IMR-90 (cell line): ENCODE results near the gene TM7SF2. TPM values are rescaled to one million over a fixed set of nuclear protein-coding genes. Genes with fewer than 3 reads are reported as not detected.

ENCODE experiments used
- ATAC-seq: fragments of 200-7000 bp; cut with Tn5 transposase; 2 replicates; pipeline ENCODE4 v1.9.1; 2020; ENCODE audit warnings: low read depth, mild to moderate bottlenecking, moderate library complexity
- BruUV-seq: library from RNA; stranded (reverse); fragments of 400-500 nt; replicated peaks from 2 replicates; lab custom pipeline; 2021; lab: Mats Ljungman, UMichigan
- CTCF ChIA-PET: fragments of 300-600 bp; formaldehyde crosslinking; extraction: SDS; loops from one replicate; lab custom pipeline; 2021; ENCODE audit warnings: antibody characterized with exemption; lab: Yijun Ruan, JAX
- POLR2A ChIA-PET: fragments of 300-600 bp; sonication (Branson Sonifier 250); formaldehyde crosslinking; loops from one replicate; lab custom pipeline; 2022; ENCODE audit warnings: antibody characterized with exemption; ENCODE audit not compliant: unreplicated experiment; lab: Charles Lee
- DNase-seq: peaks from one replicate; pipeline ENCODE4 v3.0.0; 2013
- H2AFZ ChIP-seq: replicated peaks from 2 replicates; pipeline ENCODE3; 2013; ENCODE audit warnings: low read length, mild to moderate bottlenecking; ENCODE audit not compliant: poor library complexity
- H2AK5ac ChIP-seq: 2 replicates; pipeline ENCODE4 v1.6.1; 2013; ENCODE audit warnings: low read depth, low read length, inconsistent platforms
- H2AK9ac ChIP-seq: replicated peaks from 2 replicates; pipeline ENCODE3; 2013; ENCODE audit warnings: mild to moderate bottlenecking, low read depth, low read length, moderate library complexity; ENCODE audit not compliant: poor library complexity
- H2BK120ac ChIP-seq: 2 replicates; pipeline ENCODE4 v1.6.1; 2013; ENCODE audit warnings: low read depth, low read length, inconsistent platforms
- H2BK15ac ChIP-seq: 3 replicates; pipeline ENCODE4 v1.6.1; 2013; ENCODE audit warnings: low read depth, low read length, inconsistent platforms
- H2BK20ac ChIP-seq: 2 replicates; pipeline ENCODE4 v1.6.1; 2013; ENCODE audit warnings: low read depth, mild to moderate bottlenecking, inconsistent platforms, low read length, moderate library complexity
- H2BK5ac ChIP-seq: 2 replicates; pipeline ENCODE4 v1.6.1; 2013; ENCODE audit warnings: mild to moderate bottlenecking, low read depth, low read length, inconsistent platforms; ENCODE audit not compliant: poor library complexity, severe bottlenecking
- H3K14ac ChIP-seq: replicated peaks from 2 replicates; pipeline ENCODE4 v1.6.1; 2013; ENCODE audit warnings: low read depth, low read length, inconsistent platforms
- H3K18ac ChIP-seq: 2 replicates; pipeline ENCODE4 v1.6.1; 2013; ENCODE audit warnings: low read depth, low read length, control low read depth
- H3K23ac ChIP-seq: 2 replicates; pipeline ENCODE4 v1.6.1; 2013; ENCODE audit warnings: low read depth, low read length, inconsistent platforms
- H3K27ac ChIP-seq: 2 replicates; pipeline ENCODE4 v1.5.1; 2013; ENCODE audit warnings: mild to moderate bottlenecking, control low read depth, low read length; ENCODE audit not compliant: insufficient read depth
- H3K27me3 ChIP-seq: 2 replicates; pipeline ENCODE4 v1.6.1; 2013; ENCODE audit warnings: low read length; ENCODE audit not compliant: control insufficient read depth, insufficient read depth
- H3K36me3 ChIP-seq: 2 replicates; pipeline ENCODE4 v1.6.1; 2013; ENCODE audit warnings: low read length, mixed read lengths; ENCODE audit not compliant: control insufficient read depth, insufficient read depth
- H3K4ac ChIP-seq: 2 replicates; pipeline ENCODE4 v1.6.1; 2013; ENCODE audit warnings: low read depth, low read length, inconsistent platforms
- H3K4me1 ChIP-seq: 2 replicates; pipeline ENCODE4 v1.6.1; 2013; ENCODE audit warnings: low read length, mixed read lengths; ENCODE audit not compliant: control insufficient read depth, insufficient read depth
- H3K4me2 ChIP-seq: 2 replicates; pipeline ENCODE4 v1.6.1; 2013; ENCODE audit warnings: low read depth, mild to moderate bottlenecking, control low read depth, low read length, moderate library complexity
- H3K4me3 ChIP-seq: 2 replicates; pipeline ENCODE4 v1.5.1; 2013; ENCODE audit warnings: low read depth, mild to moderate bottlenecking, control low read depth, low read length, moderate library complexity; ENCODE audit not compliant: insufficient read depth
- H3K56ac ChIP-seq: 2 replicates; pipeline ENCODE4 v1.6.1; 2013; ENCODE audit warnings: low read length, inconsistent platforms; ENCODE audit not compliant: insufficient read depth; ENCODE audit errors: extremely low read depth
- H3K79me1 ChIP-seq, 2 experiments: 2 replicates each; pipeline ENCODE4 v1.6.1; 2013; ENCODE audit warnings: low read length in 2 of 2, inconsistent platforms in 1 of 2, low read depth in 1 of 2
- H3K9ac ChIP-seq: 2 replicates; pipeline ENCODE4 v1.6.1; 2013; ENCODE audit warnings: low read depth, low read length, control low read depth
- H3K9me1 ChIP-seq: 2 replicates; pipeline ENCODE4 v1.6.1; 2013; ENCODE audit warnings: low read length, inconsistent platforms; ENCODE audit not compliant: insufficient read depth
- H3K9me3 ChIP-seq: 2 replicates; pipeline ENCODE4 v1.6.1; 2013; ENCODE audit warnings: low read length; ENCODE audit not compliant: control insufficient read depth, insufficient read depth
- H4K20me1 ChIP-seq: 2 replicates; pipeline ENCODE4 v1.6.1; 2013; ENCODE audit warnings: low read length, inconsistent platforms; ENCODE audit not compliant: insufficient read depth
- H4K5ac ChIP-seq: 2 replicates; pipeline ENCODE4 v1.6.1; 2013; ENCODE audit warnings: mild to moderate bottlenecking, low read depth, low read length, control low read depth
- H4K8ac ChIP-seq, 2 experiments: 2 replicates each; pipeline ENCODE4 v1.6.1; 2013; ENCODE audit warnings: low read depth in 2 of 2, low read length in 2 of 2, control low read depth in 1 of 2, inconsistent platforms in 1 of 2
- H4K91ac ChIP-seq: 2 replicates; pipeline ENCODE4 v1.6.1; 2013; ENCODE audit warnings: low read depth, low read length, inconsistent platforms; ENCODE audit not compliant: insufficient read depth
- BHLHE40 ChIP-seq: fragments of 150-350 bp; IDR thresholded peaks from 2 replicates; pipeline ENCODE4 v1.6.1; 2016; ENCODE audit warnings: mild to moderate bottlenecking, low read depth, low read length
- CEBPB ChIP-seq: IDR thresholded peaks from 2 replicates; pipeline ENCODE4 v1.6.1; 2012; ENCODE audit warnings: low read depth, low read length, improper control_type of control experiment
- CHD1 ChIP-seq: IDR thresholded peaks from 2 replicates; pipeline ENCODE4 v1.6.1; 2012; ENCODE audit warnings: low read depth, low read length, improper control_type of control experiment
- FOS ChIP-seq: fragments of 150-350 bp; IDR thresholded peaks from 2 replicates; pipeline ENCODE4 v1.6.1; 2016; ENCODE audit warnings: low read depth, low read length
- MAFK ChIP-seq: IDR thresholded peaks from 2 replicates; pipeline ENCODE4 v1.6.1; 2012; ENCODE audit warnings: low read depth, low read length, improper control_type of control experiment
- MAZ ChIP-seq: IDR thresholded peaks from 2 replicates; pipeline ENCODE4 v1.6.1; 2012; ENCODE audit warnings: low read depth, mild to moderate bottlenecking, low read length, improper control_type of control experiment, moderate library complexity, borderline replicate concordance
- MXI1 ChIP-seq: IDR thresholded peaks from 2 replicates; pipeline ENCODE4 v1.6.1; 2012; ENCODE audit warnings: low read depth, mild to moderate bottlenecking, low read length, moderate library complexity, borderline replicate concordance
- NFE2L2 ChIP-seq: fragments of 150-350 bp; IDR thresholded peaks from 2 replicates; pipeline ENCODE4 v1.6.1; 2016; ENCODE audit warnings: low read depth, mild to moderate bottlenecking, low read length
- POLR2A ChIP-seq: IDR thresholded peaks from 2 replicates; pipeline ENCODE4 v1.6.1; 2012; ENCODE audit warnings: mild to moderate bottlenecking, low read depth, low read length
- RAD21 ChIP-seq: IDR thresholded peaks from 2 replicates; pipeline ENCODE4 v1.6.1; 2012; ENCODE audit warnings: low read length, improper control_type of control experiment
- RFX5 ChIP-seq: IDR thresholded peaks from 2 replicates; pipeline ENCODE4 v1.8.0; 2012; ENCODE audit warnings: low read depth, mild to moderate bottlenecking, low read length, moderate library complexity
- SMC3 ChIP-seq: fragments of 150-350 bp; IDR thresholded peaks from 2 replicates; pipeline ENCODE4 v1.6.1; 2016; ENCODE audit warnings: low read depth, mild to moderate bottlenecking, antibody characterized with exemption, low read length, moderate library complexity
- WGBS, 2 experiments: methylation state at CpG; one replicate each; pipeline versions ENCODE4 v1.1.5 to v1.1.7; 2013; ENCODE audit warnings: missing lambda C conversion rate in 2 of 2; ENCODE audit not compliant: insufficient read length in 1 of 2; ENCODE audit errors: extremely low coverage in 2 of 2; 5-methylcytosine and 5-hydroxymethylcytosine counted together
- dilution Hi-C: fragments of 300-500 bp; cut with HindIII; formaldehyde crosslinking; loops from one replicate; pipeline ENCODE4 v1.14.3; 2018; ENCODE audit warnings: low sequenced_read_pairs; ENCODE audit not compliant: unreplicated experiment
- in situ Hi-C: fragments of 300-500 bp; cut with MboI; formaldehyde crosslinking; loops from 3 replicates; pipeline ENCODE4 v1.14.3; 2019; ENCODE audit warnings: low sequenced_read_pairs, inconsistent platforms, mixed read lengths
- intact Hi-C: fragments of 100-400 bp; cut with micrococcal nuclease; formaldehyde crosslinking; loops from 2 replicates; pipeline ENCODE4 v1.10.0; 2022
- polyA plus RNA-seq, 3 experiments: library from polyadenylated mRNA; depleted of rRNA; stranded (reverse); fragments of >200 nt; gene quantifications; 2 replicates each; pipeline ENCODE4 v1.2.3, GENCODE V29; 2012; ENCODE audit warnings: low replicate concordance in 1 of 3
- total RNA-seq: library from RNA; depleted of rRNA; stranded (reverse); fragments of >200 nt; gene quantifications from 2 replicates; pipeline ENCODE4 v1.2.3, GENCODE V29; 2012
- TF ChIP-seq, protein P1 (sequence below): fragments of 150-350 bp; IDR thresholded peaks from 2 replicates; pipeline ENCODE4 v1.6.1; 2016; ENCODE audit warnings: low read depth, mild to moderate bottlenecking, low read length, moderate library complexity, borderline replicate concordance
- TF ChIP-seq, protein P2 (sequence below): fragments of 150-350 bp; IDR thresholded peaks from 2 replicates; pipeline ENCODE4 v1.6.1; 2017; ENCODE audit warnings: mild to moderate bottlenecking, antibody characterized with exemption, low read length, low read depth
- TF ChIP-seq, protein P3 (sequence below): conservative IDR thresholded peaks from 2 replicates; pipeline ENCODE4 v1.5.1; 2012; ENCODE audit warnings: mild to moderate bottlenecking, low read depth, low read length, improper control_type of control experiment

Gene TM7SF2
- total and polyA plus RNA-seq, 2 of the 4 experiments (the other 2 are of a cell fraction) = 5.7 to 7.6 TPM

DNA sequence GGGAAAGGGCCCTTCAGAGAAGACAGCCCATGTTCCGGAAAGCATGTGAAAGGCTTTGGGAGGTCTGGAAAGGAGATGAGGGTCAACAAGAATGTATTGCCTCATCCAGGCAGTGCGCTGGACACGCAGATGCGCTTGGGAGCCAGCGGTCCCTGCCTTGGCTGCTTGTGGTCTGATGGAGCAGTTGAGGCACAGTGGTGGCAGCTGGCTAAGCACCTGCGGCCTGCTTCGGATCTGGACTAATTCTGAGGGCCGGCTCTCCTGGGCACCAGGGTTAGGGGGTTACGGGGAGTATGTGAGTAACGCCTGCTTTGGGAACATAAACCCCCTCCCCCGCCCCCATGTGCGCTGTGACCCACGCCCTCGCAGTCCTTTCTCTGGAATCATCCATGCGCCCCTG lies 4.6 kb upstream of the TM7SF2 start:
- no peak overlapping the region for H3K56ac ChIP-seq
- H4K91ac ChIP-seq = no peak overlapping the region
- no peak overlapping the region for H4K8ac ChIP-seq
- BruUV-seq = no TSS peak
- H2BK5ac ChIP-seq = no peak overlapping the region
- DNase-seq (no peak), ATAC-seq (no peak)
- H3K4me1 ChIP-seq = peaks cover 9% of the 10 kb centered on the region
- no peak overlapping the region for H3K9ac ChIP-seq
- H3K4me3 ChIP-seq = no peak overlapping the region
- no peak overlapping the region for H2AK9ac ChIP-seq
- H3K9me1 ChIP-seq = peaks cover 9% of the 10 kb centered on the region
- H3K9me3 ChIP-seq = no peaks in the 10 kb centered on the region
- no peak overlapping the region for H3K23ac ChIP-seq
- peaks cover 12 to 41% of the 10 kb centered on the region in 2 experiments for H3K79me1 ChIP-seq
- POLR2A ChIA-PET = no interaction called here
- H2AK5ac ChIP-seq = no peak overlapping the region
- CTCF ChIA-PET = no interaction called here
- H4K5ac ChIP-seq = no peak overlapping the region
- peaks cover 11% of the 10 kb centered on the region for H3K36me3 ChIP-seq
- H3K4me2 ChIP-seq = no peak overlapping the region
- H2BK120ac ChIP-seq = no peak overlapping the region
- no peak overlapping the region for H3K14ac ChIP-seq
- no peak overlapping the region for H3K4ac ChIP-seq
- no peak overlapping the region for H2AFZ ChIP-seq
- no peak overlapping the region for H3K18ac ChIP-seq
- intact Hi-C loops (no loop called here), dilution Hi-C loops (no loop called here), in situ Hi-C loops (no loop called here)
- no peak overlapping the region for H3K27ac ChIP-seq
- peaks cover 11% of the 10 kb centered on the region; the same call in 1 of the 2 replicates for H4K20me1 ChIP-seq
- 100% methylated on average over 2 of the region's 15 CpGs; no CpG with 5 or more reads in 1 of the 2 experiments for WGBS, 2 experiments
- TF ChIP-seq POLR2A = no peak
- TF ChIP-seq MAFK = no peak
- TF ChIP-seq MXI1 = no peak
- no peak for TF ChIP-seq SMC3
- no peak for TF ChIP-seq NFE2L2
- TF ChIP-seq RAD21 = no peak
- TF ChIP-seq CEBPB = no peak
- no peak for TF ChIP-seq CHD1
- no peak for TF ChIP-seq RFX5
- TF ChIP-seq, protein P1, sequence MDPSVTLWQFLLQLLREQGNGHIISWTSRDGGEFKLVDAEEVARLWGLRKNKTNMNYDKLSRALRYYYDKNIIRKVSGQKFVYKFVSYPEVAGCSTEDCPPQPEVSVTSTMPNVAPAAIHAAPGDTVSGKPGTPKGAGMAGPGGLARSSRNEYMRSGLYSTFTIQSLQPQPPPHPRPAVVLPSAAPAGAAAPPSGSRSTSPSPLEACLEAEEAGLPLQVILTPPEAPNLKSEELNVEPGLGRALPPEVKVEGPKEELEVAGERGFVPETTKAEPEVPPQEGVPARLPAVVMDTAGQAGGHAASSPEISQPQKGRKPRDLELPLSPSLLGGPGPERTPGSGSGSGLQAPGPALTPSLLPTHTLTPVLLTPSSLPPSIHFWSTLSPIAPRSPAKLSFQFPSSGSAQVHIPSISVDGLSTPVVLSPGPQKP = no peak
- TF ChIP-seq, protein P2, sequence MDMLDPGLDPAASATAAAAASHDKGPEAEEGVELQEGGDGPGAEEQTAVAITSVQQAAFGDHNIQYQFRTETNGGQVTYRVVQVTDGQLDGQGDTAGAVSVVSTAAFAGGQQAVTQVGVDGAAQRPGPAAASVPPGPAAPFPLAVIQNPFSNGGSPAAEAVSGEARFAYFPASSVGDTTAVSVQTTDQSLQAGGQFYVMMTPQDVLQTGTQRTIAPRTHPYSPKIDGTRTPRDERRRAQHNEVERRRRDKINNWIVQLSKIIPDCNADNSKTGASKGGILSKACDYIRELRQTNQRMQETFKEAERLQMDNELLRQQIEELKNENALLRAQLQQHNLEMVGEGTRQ = no peak
- TF ChIP-seq BHLHE40 = no peak
- TF ChIP-seq FOS = no peak
- TF ChIP-seq, protein P3, sequence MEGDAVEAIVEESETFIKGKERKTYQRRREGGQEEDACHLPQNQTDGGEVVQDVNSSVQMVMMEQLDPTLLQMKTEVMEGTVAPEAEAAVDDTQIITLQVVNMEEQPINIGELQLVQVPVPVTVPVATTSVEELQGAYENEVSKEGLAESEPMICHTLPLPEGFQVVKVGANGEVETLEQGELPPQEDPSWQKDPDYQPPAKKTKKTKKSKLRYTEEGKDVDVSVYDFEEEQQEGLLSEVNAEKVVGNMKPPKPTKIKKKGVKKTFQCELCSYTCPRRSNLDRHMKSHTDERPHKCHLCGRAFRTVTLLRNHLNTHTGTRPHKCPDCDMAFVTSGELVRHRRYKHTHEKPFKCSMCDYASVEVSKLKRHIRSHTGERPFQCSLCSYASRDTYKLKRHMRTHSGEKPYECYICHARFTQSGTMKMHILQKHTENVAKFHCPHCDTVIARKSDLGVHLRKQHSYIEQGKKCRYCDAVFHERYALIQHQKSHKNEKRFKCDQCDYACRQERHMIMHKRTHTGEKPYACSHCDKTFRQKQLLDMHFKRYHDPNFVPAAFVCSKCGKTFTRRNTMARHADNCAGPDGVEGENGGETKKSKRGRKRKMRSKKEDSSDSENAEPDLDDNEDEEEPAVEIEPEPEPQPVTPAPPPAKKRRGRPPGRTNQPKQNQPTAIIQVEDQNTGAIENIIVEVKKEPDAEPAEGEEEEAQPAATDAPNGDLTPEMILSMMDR = no peak
- no peak for TF ChIP-seq MAZ
- no peaks in the 10 kb centered on the region for H3K27me3 ChIP-seq
- no peak overlapping the region for H2BK15ac ChIP-seq
- no peak overlapping the region for H2BK20ac ChIP-seq
